NCI-H2196 (cell line): Measurements from ENCODE around the gene WRNIP1.

ENCODE experiments used
- DNase-seq: peaks from one replicate; lab custom pipeline; 2025; ENCODE audit not compliant: unreplicated experiment; lab: John Stamatoyannopoulos, UW

The WRNIP1 gene

DNA sequence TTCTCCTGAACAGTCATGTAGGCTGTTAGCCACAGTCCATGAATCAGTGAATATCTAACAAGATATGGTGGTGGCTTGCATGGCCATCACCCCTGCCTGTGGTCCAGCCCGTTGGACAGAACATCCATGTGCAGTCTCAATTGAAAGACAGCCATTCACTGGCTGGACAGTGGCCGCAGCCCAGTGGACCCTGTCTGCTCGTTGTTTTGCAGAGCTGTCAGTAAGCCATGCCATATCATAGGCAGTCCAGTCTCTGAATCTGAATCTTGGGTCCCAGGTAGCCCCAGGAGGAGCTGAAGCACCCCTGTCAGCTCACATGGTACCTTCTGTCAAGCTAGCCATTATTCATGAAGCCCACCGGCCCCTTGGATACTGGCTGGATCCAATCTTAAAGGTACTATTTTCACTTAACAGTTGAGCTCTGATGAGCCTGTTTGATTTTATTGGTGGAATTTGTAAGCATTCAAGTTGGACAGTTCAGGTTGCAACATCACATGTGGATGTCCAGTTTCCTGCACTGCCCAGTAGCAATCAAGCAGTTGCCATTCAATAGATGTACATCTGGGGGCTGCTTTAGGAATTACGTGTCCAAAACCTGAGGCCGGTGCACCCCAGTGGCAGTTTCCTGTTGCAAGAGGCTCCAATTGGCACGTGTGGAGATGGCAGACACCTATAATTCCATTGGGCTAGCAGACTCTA, 38.7 kb downstream of the WRNIP1 start:
- DNase-seq: no peak

DNA sequence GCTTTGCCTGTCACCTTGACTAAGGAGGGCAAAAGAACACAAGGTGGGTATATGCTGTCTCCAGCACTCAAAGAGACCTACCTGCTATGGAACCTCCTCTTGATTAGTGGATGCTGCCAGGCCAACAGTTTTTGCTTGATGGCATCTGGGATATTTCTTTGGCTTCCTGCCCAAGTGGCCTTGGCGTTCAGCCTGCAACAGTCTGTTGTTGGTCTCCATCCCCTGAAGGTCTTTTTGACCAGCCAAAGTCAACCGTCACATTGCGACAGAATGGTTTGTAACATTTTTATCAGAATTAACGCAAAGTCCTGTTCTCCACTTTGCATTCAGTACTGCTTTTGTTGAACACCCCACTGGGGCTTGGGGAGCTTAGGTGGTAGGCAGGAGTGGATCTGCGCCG, 39.3 kb downstream of the WRNIP1 start:
- no peak for DNase-seq

DNA sequence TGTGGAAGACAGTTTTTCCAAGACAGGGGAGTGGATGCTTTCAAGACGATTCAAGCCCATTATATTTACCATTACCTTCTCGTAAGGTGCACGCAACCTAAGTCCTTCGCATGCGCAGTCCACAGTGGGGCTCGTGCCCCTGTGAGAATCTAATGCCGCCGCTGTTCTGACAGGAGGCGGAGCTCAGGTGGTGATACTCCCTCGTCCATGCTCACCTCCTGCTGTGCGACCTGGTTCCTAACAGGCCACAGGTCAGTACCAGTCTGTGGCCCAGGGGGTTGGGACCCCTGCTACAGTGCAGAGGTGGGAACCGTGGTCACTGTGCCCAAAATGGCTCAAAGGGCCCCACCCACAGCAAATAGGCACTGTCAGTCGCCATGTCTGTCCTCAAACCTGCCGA, 39.8 kb downstream of the WRNIP1 start:
- DNase-seq: no peak

DNA sequence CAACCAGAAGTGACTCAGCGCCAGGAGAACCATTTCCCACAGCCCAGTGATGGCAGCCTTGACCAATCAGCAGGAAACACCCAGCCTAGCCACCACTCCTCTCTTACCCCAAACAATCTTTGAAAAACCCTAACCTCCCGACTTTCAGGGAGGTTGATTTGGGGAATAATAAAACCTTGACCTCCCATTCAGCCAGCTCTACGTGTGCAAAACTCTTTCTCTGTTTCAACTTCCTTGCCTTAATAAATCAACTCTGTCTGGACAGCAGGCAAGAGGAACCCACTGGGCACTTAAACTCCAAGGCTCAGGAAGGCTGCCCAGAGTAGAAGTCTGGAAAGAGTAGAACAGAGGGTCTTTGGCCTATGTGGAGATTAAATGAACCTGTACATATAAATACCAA, 41.5 kb downstream of the WRNIP1 start:
- no peak for DNase-seq

DNA sequence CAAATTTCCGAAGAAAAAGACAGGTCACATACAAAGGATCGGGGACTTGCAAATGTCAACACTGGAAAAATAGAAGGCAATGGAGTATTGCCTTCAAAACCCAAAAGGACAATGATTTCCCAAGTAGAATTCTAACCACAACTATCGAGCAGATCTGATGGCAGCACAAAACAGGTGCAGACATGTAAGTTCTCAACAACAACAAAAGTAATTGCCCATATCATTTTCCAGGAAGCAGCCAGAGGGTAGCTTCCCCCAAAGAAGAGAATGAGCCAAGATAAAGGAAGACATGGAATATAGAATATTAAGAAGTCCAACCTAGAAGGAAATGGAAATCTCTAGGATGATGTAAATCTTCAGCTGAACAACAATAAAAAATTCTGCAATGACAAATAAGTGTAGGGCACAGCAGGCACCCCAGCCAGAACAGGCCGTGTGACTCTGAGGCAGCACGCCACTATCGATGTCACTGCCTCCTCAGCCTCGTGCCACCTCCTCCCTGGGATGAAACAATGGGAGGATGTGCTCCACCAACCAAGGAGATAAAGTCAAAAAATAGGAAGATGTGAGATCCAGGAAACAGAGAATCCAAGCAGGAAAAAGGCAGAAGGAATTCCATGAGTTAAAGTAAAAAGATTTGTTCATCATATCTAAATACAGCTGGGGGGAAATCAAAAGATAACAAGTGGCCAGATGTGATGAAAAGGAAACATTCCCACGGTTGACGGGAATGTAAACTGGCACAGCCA, 42.3 kb downstream of the WRNIP1 start:
- no peak for DNase-seq

- no peak for DNase-seq
Observed at GRCh38 chr6:2809015-2809414, 43.8 kb downstream of the WRNIP1 start.

GRCh38 chr6:2810092-2810671, 45.0 kb downstream of the WRNIP1 start:
- DNase-seq: no peak

DNA sequence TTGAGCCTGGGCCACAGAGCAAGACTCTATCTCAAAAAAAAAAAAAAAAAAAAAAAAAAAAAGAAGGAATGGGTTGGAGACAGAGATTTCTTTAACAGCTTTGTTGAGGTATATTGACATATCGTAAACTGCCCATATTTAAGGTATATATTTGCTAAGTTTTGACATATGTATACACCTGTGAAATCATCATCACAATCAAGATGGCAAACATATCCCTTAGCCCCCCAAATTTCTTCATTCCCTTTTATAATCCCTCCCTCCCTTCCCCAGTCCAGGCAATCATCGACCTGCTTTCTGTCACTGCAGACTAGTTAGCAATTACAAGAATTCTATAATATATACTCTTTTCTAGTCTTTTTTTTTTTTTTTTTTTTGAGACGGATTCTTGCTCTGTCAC, 47.5 kb downstream of the WRNIP1 start:
- no peak for DNase-seq

DNA sequence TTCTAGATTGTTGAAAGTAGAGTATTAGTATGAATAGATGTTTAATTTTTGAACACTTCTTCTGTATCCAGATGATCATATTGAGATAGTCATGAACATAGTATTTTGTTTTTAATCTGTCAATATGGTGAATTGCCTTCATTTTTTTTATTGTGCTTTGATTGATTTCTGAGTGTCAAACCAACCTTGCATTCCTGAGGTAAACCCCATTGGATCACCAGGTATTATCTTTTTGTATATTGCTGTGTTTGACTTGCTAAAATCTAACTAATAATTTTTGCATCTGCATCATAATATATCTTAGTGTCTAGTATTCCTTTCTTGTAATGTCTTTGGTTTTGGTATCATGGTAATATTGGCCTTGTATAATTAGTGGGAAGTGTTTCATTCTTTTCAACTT, 51.0 kb downstream of the WRNIP1 start:
- DNase-seq: no peak

DNA sequence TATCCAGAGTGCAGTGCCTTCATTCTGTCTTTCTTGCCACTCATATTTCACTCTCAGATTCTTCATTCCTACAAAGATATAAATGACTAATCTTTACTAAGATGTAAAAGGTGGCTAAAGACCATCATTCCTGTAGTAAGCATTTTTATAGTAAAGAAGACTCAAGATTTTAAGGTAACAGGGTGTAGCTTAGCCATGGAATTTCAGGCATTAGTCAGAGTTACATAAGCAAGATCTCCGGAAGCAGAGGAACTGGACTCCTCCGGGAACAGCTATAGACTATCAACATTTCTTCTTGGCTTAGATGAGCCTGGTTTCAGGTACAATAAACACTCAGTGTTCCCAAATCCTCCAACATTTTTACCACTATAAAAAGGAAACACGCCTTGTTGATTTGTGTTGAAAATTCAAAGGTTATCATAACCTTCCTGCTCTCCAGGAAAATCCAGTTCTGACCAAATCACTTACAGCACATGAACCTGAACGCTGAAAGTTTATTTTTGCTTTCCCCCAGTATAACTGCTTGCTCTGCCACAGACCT, 52.8 kb downstream of the WRNIP1 start:
- DNase-seq: no peak

DNA sequence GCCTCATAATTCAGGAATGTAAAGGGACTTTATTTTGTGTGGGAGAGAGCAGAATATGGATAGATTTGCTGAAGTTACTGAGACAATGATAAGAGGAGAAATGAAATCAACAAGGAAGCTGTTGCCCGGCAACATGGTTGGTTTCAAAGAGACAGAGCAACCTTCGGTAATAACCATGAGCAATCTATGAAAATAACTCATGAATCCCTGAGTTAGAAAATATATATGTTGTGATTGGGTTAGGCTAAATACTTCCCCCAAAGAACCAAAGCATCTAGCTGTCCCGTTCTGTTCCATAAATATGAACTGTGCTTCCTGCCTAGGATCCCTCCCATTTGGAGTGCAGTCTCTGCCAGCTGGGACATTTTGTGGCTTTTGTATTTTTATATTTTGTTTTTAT, 53.4 kb downstream of the WRNIP1 start:
- no peak for DNase-seq

DNA sequence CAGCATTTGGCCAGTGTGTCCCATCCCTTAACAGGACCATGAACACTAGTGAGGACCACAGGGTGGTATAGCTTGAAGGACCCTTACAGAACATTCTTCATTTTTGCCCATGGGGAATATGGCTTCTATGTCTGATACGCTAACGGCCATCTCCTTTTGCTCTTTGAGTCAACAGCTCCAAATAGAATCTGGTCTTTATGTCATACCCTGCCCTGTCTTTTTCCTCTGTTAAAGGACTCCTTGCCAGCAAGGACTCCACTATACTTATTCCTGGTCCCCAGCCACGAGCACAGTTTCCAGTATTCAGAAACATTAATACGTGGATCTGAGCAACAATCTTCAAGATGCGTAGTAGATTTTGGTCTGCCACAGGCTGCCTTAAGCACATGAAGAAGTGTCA, 53.9 kb downstream of the WRNIP1 start:
- DNase-seq: no peak

GRCh38 chr6:2819978-2820377, 54.8 kb downstream of the WRNIP1 start:
- no peak for DNase-seq

DNA sequence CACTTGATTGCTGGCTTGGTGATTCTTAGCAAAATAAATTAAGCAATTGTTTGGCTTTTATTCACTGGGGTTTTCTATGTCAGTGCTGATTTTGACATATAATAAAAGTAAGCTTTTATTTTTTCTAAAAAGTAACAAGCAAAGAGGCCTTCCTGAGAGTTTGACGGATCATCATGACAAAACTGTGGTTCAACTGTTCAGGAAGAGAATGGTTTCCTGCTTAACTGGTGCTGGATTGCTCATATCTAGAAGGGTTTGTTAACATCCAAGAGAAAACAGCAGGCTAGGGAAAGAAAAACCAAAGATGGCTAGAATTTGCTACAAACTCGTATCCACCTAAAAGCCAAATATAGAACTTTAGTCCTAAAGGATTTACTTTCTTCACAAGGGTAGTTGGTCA, 55.2 kb downstream of the WRNIP1 start:
- no peak for DNase-seq

GRCh38 chr6:2821554-2821953, 56.4 kb downstream of the WRNIP1 start:
- no peak for DNase-seq

DNA sequence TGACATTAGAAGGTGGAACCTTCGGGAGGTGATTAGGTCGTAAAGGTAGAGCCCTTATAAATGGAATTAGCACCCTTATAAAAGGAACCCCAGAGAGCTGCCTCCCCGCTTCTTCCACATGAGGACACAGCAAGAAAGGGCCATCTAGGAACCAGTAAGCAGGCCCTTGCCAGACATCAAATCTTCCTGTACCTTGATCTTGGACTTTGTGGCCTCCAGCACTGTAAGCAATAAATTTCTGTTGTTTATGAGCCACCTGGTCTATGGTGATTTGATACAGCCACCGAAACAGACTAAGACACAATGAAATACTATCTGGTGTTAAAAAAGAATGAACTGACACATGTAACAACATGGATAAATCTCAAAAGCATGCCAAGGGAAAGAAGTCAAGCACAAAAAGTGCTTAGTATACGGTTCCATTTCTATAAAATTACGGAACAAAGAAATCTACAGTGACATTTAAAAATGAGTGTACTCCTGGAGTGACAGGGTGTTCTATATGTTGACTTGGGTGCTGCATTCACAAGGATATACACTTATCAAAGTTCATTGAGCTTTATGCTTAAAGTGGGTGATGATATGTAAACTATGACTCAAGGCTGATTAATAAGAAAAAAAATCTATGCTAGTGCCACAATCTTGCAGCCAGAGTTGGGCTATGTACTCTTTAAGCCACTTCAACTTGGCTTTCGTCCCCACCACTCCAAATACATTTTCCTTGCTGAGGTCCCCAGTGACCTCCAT, 58.1 kb downstream of the WRNIP1 start:
- DNase-seq: no peak

DNA sequence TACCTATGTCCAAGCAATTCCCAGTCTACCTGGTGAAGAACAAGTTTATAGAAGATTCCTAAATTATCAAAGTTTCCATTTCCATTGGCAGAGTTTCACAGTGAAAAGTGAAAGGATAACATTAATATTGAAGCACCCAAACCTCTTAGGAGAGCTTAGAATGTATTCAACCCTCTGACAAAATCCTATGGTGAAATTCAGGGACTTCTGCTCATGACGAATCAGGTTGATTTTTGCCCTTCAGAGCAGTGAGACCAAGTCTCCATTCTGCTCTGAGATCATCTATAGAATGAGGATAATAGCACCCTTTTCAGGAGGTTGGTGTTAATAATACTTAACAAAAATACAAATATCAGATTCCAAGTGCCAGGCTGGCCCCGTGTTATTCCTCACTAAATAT, 60.9 kb downstream of the WRNIP1 start:
- no peak for DNase-seq

DNA sequence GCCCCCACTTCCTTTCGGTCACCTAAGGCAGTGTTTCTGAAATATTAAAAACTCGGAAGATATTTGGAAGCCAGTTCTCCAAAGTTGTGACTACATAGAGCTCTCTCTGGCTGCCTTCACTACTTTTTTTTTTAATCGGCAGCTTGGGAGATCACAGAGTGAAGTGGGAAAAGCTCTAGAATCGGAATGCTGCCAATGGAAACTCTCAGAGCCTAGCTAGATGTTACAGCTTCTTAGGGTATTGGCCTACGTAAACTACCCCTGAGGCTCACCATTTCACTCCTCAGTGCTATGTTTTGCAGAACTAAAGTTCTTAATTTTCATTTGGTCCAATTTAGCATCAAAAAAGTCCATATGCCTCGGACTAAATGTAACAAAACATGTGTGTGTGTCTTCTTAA, 61.9 kb downstream of the WRNIP1 start:
- no peak for DNase-seq

GRCh38 chr6:2828629-2829028, 63.4 kb downstream of the WRNIP1 start:
- DNase-seq: no peak

DNA sequence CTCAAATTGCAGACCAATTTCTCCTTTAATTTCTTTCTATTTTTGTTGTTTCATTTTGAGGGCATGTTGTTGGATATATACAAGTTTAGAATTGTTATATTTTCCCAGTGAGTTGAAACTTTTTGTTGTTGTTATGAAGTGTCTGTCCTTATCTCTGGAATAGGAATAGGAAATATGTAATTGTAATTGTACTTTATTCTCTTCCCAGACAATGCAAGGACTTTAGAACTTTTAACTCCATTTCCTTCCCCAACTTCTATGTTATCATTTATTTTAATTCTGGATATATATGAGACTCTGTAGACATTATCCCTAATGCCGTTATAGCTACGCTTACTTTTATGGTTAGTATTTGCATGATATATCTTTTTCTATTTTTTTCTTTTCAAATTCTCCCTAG, 64.1 kb downstream of the WRNIP1 start:
- no peak for DNase-seq

DNA sequence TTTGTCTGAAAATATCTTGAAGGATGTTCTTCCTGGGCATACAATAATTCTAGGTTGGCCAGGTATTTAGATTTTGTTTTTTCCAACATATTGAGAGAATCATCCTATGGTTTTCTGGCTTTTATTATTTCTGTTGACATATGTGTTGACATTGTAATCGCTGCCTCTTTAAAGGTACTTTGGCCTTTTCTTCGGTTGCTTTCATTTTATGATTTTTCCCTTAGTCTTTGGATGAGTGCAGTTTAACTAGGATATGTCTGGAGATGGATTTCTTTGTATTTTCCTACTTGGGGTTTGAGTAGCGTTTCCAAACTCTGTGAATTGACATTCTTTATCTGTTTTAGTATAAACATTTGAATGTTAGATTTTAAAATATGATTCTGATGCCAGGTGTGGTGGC, 65.0 kb downstream of the WRNIP1 start:
- no peak for DNase-seq

- no peak for DNase-seq
Observed at GRCh38 chr6:2831392-2831791, 66.2 kb downstream of the WRNIP1 start.
